Measurements from ENCODE around the gene CACNA1H.

CACNA1H gene

DNA sequence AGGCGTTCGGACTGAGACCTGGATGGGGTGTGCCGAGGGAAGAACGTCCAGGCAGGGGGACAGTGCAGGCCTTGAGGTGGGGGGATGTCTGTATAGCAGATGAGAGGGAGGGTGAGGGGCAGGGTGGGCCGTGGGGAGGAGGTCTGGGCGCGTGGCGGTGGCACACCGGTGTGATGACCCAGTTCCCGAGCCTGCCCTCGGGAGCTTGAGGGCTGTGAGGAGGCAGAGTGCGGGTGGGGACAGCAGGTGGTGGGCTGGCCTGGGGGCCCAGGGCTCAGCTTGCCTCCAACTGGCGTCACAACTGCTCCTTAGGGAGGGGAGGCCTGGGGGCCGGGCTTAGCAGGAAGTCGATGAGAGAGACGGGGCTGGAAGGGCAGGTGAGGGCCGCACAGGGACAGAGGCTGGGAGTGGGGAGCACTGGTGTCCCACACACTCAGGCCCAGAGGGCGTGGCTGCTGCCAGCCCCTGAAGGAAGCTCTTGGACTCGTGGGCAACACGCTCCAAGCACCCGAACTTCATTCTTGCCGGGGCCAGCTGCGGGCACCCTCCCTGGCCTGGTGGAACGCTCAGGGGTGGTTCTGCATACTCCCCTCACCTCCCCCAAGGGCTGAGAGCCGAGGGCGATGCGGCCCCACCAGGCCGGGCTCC lies 6.5 kb downstream of the CACNA1H start:
- no peak for DNase-seq

- no peak for DNase-seq
These were observed 7.3 kb downstream of the CACNA1H start for GRCh38 chr16:1159973-1160772.

DNA sequence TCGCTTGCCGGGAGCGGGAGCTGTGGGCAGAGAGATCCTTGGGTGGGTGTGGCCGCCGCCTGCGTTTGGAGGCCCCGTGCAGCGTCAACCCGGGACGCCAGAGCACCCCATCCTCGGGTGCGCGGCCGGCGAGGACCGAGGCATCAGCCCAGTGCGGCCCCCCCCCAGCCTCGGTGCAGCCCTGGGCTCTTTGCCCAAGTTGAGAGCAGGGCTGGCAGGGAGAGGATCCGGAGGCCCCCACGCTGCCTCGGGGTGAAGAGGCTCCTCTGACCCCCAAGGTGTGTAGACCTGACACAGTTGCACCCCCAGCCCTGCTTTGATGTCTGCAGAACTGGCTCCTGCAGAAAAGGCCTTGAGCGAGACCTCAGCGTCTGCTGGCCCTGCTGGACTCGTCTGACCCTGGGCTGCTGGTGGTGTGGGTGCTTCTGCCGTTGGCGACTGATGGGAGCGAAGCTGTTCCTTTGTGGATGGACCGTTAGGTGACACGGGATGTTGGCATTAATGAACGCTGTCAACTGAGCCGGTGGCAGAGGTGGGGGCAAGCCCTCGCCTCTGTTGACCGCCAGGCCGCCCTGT lies 8.0 kb downstream of the CACNA1H start:
- no peak for DNase-seq

GRCh38 chr16:1162701-1163566 lies 10.0 kb downstream of the CACNA1H start:
- DNase-seq: no peak

DNA sequence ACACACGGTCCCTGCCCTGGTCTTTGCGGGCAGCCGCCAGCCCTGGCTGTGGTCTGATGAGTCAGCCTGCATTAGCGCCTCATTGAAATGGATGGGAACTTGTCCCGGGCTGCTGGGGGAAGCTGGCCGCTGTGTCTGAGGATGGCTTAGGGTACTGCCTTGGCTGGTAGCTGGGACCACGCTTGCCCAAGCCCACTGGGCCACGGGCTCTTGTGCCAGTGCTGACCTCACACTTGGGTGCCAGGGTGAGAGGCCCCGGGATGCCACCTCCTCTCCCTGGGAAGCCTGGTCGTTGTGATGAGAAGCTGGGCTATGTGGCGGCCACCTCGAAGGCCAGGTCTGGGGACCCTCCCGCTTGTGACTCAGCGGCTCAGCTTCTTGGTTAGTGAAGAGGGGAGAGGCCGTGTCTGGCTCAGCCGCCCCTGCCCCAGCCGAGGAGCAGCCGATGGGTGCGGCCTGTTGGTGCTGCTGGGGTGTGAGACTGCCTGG lies 10.7 kb downstream of the CACNA1H start:
- DNase-seq: no peak

- DNase-seq: no peak
These were observed 11.5 kb downstream of the CACNA1H start for GRCh38 chr16:1164382-1164781.

GRCh38 chr16:1164975-1165374 lies 12.1 kb downstream of the CACNA1H start:
- DNase-seq: no peak

DNA sequence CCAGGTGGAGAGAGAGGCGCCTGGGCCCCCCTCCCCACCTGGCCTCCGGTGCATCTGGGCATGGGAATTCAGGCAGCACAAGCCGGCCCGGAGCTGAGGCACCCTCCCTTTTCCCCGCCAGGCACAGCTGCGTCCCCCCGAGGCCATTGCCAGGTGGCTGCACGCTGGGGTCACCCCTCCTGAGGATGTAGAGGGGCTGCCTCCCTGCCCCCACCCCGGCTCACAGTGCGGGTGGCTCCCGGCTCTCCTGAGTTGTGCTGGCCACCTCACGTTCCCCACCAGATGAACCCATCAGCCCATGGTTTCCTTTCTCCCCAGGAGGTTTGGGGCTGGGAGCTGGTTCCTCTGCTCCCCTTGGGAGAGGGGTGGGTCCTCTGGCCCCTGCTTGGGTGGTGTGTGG lies 12.6 kb downstream of the CACNA1H start:
- DNase-seq: no peak

DNA sequence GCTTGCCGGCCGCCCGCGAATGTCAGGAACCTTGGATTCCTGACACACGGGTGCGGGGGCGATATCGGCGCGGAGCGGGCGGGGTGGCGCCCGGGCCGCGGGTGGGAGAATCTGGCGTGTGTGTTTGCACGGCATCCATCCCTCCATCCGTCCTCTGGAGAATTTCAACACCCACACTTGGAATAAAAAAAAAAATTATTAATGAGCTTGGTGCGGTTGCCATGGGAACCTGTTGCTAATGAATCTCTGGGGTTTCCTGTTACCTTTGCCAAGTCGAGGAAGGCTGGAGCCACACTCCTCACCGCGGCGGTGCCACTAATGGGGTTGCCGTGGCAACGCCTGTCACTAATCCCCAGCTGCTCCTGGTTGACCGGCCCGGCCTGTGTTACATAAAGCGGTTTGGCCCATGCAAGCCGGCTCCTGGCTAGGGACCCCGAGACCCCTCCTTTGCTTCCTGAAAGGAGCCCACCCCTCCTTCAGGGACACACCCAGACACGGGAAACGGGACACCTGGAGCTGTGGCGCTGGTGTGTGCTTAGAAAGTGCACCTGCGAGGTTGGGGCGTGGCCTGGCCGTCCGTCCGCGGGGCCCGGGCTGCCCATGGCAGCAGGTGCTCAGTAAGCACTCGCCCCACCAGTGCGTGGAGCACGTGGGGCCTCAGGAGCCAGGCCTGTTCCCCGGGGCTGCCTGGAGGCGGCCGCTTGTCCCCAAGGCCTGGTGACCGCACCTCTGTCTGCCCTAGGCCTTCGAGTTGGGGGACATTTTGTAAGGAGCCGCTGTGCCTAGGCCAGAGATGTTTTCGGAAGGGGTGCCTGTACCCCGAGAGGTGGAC lies 14.6 kb downstream of the CACNA1H start:
- no peak for DNase-seq

DNA sequence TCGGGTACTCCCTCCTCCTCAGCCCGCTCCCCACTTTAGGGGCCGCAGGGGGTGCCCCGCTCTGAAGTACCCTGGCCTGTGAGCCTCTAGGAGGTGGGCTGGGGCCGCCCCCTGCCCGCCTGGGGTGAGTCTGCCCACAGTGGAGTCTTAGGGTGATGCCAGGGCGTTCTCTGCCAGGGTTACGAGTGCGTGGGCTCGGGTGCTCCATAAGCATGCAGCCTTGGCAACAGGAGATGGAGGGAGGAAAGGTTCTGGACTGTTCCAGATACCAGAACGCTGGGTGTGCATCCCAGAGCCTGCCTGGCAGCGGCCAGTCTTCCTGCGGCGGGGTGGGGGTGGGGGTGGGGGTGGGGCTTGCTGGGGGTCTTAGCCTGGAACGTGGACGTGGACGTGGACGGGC lies 15.9 kb downstream of the CACNA1H start:
- no peak for DNase-seq

DNA sequence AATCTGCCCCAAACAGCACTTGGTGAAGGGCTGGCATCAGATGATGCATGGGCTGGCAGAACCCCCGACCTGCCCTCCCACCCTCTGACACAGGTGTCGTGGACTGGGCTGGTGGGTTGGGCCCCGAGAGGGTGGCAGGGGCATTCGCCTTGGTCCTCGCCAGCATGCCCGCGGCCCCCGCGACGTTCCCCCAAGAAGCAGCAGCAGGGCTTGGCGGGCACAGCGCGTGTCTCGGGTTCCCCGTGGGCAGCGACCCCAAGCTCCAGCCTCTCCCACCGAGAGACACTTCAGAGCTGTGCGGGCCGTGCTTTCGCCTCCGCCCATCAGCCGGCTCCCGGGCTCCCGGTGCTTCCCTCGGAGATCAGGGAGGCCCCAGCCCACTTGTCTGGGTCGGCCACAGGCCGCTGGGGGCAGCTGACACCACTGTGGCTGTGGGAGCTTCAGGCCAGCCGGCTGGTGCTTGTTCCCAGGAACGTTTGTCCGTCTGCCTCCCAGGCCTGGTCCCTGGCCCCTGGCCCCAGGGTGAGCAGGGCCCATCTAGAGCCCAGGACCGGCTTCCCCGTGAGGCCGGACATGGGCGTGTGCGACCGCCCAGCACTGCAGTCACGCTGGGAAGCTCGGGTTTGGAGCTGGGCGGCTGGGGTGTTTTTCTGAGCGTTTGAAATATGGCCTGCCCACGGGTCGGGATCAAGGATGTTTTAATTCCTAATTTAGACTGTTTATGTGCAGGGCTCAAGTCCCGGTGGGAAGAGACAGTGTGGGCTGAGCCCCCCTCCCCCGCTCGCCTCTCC lies 16.6 kb downstream of the CACNA1H start:
- DNase-seq: no peak

GRCh38 chr16:1170076-1170418 lies 17.1 kb downstream of the CACNA1H start:
- no peak for DNase-seq

DNA sequence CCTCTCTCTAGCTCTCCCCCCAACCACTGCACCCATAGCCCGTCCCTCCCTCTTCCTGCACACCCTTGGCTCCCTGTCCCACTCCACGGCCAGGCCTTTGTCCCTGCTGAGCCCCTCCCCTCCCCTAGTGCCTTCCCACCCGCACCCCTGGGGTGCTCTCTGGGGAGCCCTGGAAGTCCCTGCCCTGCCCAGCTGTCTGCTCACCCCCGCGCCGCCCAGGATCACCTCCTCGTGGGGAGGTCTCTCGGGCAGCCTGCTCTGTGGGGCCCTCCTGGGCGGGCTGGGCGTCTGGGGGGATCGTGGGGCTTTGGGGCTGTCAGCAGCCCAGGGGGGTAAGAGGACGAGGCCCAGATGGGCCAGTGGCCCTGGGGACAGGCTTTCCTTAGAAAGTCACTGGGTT lies 18.1 kb downstream of the CACNA1H start:
- DNase-seq: no peak

GRCh38 chr16:1171854-1172428 lies 19.0 kb downstream of the CACNA1H start:
- no peak for DNase-seq

DNA sequence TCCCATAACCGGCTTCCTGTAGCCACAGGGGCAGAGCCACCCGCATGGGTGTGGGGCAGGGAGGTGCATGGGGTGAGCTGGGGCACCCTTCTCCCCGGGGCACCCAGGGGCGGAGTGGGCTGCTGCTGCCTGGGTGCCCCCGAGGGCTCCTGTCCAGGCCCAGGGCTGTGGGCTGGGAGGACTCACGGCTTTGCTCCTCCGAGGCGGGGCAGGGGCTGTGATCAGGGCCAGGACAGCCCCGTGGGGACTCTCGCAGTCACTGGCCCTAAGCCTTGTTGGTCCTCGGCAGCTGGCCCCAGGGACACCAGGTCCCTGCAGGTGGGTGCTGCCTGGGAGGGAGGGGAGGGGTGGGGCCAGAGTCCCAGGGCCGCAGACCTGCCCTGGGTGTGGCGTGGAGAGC lies 19.7 kb downstream of the CACNA1H start:
- DNase-seq: no peak

DNA sequence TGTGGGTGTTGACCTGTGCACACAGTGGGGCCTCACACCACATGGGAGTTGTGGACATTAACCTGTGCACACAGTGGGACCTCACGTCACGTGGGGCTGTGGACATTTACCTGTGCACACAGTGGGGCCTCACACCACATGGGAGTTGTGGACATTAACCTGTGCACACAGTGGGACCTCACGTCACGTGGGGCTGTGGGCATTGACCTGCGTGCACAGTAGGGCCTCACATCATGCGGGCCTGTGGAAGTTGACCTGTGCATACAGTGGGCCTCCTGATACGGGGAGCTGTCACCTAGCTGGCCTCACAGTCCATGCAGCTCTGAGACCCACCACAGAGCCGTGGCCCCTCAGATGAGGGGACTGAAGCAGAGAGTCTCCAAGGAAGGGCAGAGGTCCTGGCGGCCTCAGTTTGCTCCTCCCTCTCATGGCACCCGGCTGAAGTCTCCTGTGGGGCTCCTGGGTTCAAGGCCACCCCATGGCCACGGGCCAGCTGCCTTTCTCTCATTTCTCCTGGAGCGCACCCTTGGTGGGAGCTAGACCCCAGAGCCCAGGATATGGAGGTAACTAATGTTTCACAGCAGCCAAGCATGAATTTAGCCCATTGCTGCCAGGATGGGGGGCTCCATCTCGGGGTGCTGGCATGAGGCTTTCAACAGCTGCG lies 21.0 kb downstream of the CACNA1H start:
- DNase-seq: no peak

GRCh38 chr16:1174477-1175357 lies 21.8 kb downstream of the CACNA1H start:
- no peak for DNase-seq

DNA sequence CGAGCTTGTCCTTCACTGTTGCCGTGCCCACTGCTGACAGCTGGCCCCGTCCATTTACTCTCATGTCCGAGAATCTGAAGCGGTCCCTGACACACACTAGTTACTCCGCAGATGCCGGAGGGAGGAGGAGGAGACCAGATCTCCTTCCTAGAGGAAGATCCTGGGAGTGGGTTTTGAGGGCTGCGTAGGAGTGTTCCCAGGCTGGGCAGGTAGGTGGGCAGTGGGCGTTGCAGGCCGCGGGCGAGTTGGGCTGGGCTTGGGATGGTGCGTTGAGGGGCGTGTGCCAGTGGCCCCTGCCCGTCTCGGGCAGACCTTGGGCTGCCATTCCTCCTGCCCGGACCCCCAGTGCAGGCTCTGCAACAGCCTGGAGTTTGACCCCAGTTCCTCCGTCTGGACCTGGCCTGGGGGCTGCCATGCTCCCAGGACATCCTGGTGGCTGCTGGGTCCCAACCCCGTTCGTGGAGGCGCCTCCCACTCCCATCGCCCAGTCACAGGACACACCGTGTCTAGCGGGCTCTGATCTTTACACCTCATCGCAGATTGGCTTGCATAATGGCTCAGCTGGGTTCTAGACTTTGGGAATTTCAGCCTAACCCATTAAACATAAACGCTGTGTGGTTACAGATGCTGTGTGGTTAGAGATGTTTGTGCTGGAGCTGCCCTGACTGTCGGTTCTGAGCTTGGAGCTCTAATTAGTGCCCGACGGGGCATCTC lies 22.8 kb downstream of the CACNA1H start:
- no peak for DNase-seq

Data from stimulated activated naive CD4-positive, alpha-beta T cell treated with Interleukin-2 at 50 U/mL for 16 hours (primary cell).